ENCODE data around the gene DIRAS3. TPM values are rescaled to one million over a fixed set of nuclear protein-coding genes. Genes with fewer than 3 reads are reported as not detected.
"Not testable (repeated sequence)": the region's sequence is repeated elsewhere in the genome, so short reads cannot be mapped to it uniquely, and the experiment has no call there.

Gene DIRAS3
- total RNA-seq, 2 experiments from 2014 or later = not detected

DNA sequence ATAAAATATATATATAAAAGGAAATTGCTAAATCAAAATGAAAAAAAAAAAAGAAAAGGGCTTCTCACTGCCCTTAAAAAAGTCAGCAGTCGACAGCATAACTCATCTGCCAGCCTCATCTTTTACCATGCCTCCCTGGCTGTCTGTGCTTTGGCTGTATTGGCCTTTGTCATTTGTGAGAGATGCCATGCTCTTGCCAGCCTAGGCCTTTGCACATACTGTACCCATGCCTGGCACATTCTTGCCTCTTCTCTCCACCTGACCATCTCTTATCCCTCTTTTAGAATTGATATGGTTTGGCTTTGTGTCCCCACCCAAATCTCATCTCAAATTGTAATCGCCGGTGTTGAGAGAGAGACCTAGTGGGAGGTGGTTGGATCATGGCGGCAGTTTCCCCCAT lies 37.1 kb downstream of the DIRAS3 start:
- intact Hi-C loops (cut with micrococcal nuclease) = loop anchor here (5.0 kb wide), 1 partner anchor 161 kb away; no protein-coding TSS in a partner anchor
- Mint-ChIP-seq H3K4me3 (no peak overlapping the region), H3K4me1 (ENCODE audit: low read depth) (no peaks in the 10 kb centered on the region), H3K27ac (no peak overlapping the region), H3K36me3 (ENCODE audit: low read depth) (no peaks in the 10 kb centered on the region), H3K9me3 (no peaks in the 10 kb centered on the region), H3K27me3 (ENCODE audit: low read depth) (no peaks in the 10 kb centered on the region)
- CTCF ChIA-PET = no interaction called here
- DNase-seq = no peak

DNA sequence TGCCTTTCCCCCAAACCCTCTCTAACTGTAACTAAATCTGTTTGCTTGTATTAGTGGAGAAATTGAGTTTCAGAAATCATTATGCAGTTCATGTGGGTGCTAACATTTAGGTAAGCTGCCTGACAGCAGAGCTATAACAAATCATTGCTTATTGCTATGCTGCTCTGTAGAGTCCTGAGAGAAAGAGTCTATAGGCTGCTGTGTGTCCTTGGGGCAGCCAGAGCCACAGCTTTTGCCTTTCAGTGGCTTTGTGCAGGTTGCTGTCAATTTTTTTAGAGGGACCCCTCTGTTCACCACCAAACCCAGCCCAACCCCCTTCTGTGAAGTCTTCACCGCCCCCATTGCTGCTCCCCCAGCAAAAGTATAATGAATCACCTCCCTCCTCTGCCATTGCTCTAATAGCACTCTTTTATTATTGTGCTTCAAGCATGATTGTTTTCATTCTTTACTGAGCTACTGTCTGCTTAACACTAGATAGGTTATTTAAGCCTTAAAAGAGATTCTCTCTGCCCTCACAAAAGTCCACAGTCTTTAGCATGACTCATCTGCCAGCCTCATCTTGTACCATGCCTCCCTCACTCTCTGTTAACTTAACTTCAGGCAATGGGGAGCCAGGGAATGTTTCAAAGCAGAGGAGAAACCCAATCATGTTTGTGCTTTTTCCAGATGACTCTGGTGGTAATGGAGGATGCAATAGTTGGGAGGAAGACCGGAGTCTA lies 38.6 kb downstream of the DIRAS3 start:
- Mint-ChIP-seq H3K27ac (no peak overlapping the region), H3K27me3 (ENCODE audit: low read depth) (no peaks in the 10 kb centered on the region), H3K4me1 (ENCODE audit: low read depth) (no peaks in the 10 kb centered on the region), H3K36me3 (ENCODE audit: low read depth) (no peaks in the 10 kb centered on the region), H3K9me3 (no peaks in the 10 kb centered on the region), H3K4me3 (no peak overlapping the region)
- intact Hi-C loops (cut with micrococcal nuclease) = loop anchor here (5.0 kb wide), 1 partner anchor 160 kb away; no protein-coding TSS in a partner anchor
- DNase-seq = no peak
- CTCF ChIA-PET = no interaction called here

DNA sequence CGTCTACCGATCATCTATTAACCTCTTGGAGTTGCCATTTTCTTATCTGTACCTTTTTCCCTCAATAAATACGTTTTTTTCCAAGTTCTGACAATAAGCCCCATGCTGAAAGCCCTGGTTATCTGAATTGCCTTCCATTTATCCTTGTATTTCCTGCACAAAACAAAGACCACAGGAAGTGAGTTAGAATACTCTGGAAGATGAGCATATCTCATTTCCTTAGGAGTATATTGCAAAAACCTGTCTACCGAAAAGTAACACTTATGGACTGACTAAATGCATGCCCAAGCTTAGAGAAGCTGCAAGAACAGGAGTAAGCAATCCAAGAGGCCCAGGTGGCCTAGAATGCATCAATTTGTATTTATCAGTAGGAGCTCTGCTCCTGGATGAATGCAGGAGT lies 39.9 kb downstream of the DIRAS3 start:
- H3K4me1 Mint-ChIP-seq (ENCODE audit: low read depth) = no peaks in the 10 kb centered on the region

GRCh38 chr1:68010090-68010489 lies 40.3 kb downstream of the DIRAS3 start:
- Mint-ChIP-seq H3K4me1 (ENCODE audit: low read depth) (no peaks in the 10 kb centered on the region), H3K9me3 (no peaks in the 10 kb centered on the region), H3K4me3 (no peak overlapping the region), H3K27ac (no peak overlapping the region), H3K36me3 (ENCODE audit: low read depth) (no peaks in the 10 kb centered on the region), H3K27me3 (ENCODE audit: low read depth) (no peaks in the 10 kb centered on the region)
- CTCF ChIA-PET = interaction anchor here (1.5 kb wide), 1 partner anchor 160 kb away, joined by 4 read pairs; no protein-coding TSS in a partner anchor
- DNase-seq = no peak
- intact Hi-C loops (cut with micrococcal nuclease) = loop anchor here (5.0 kb wide), 1 partner anchor 158 kb away; no protein-coding TSS in a partner anchor

More for the DNA sequence above, 39.9 kb downstream of the DIRAS3 start:
- DNase-seq = no peak
- no peak overlapping the region for H3K27ac Mint-ChIP-seq
- H3K27me3 Mint-ChIP-seq (ENCODE audit: low read depth) = no peaks in the 10 kb centered on the region
- intact Hi-C loops (cut with micrococcal nuclease) = loop anchor here (5.0 kb wide), 1 partner anchor 158 kb away; no protein-coding TSS in a partner anchor
- H3K9me3 Mint-ChIP-seq = no peaks in the 10 kb centered on the region
- CTCF ChIA-PET = interaction anchor here (1.5 kb wide), 1 partner anchor 161 kb away, joined by 4 read pairs; no protein-coding TSS in a partner anchor
- H3K36me3 Mint-ChIP-seq (ENCODE audit: low read depth) = no peaks in the 10 kb centered on the region
- H3K4me3 Mint-ChIP-seq = no peak overlapping the region

DNA sequence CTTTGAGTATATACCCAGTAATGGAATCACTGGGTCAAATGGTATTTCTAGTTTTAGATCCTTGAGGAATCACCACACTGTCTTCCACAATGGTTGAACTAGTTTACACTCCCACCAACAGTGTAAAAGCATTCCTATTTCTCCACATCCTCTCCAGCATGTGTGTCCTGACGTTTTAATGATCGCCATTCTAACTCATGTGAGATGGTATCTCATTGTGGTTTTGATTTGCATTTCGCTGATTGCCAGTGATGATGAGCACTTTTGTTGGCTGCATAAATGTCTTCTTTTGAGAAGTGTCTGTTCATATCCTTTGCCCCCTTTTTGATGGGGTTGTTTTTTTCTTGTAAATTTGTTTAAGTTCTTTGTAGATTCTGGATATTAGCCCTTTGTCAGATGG lies 46.8 kb downstream of the DIRAS3 start:
- peaks cover 20% of the 10 kb centered on the region for H3K9me3 Mint-ChIP-seq
- H3K4me1 Mint-ChIP-seq (ENCODE audit: low read depth); CTCF ChIA-PET; H3K4me3 Mint-ChIP-seq; DNase-seq; H3K27me3 Mint-ChIP-seq (ENCODE audit: low read depth); H3K27ac Mint-ChIP-seq; H3K36me3 Mint-ChIP-seq (ENCODE audit: low read depth); intact Hi-C loops (cut with micrococcal nuclease): not testable (repeated sequence)

DNA sequence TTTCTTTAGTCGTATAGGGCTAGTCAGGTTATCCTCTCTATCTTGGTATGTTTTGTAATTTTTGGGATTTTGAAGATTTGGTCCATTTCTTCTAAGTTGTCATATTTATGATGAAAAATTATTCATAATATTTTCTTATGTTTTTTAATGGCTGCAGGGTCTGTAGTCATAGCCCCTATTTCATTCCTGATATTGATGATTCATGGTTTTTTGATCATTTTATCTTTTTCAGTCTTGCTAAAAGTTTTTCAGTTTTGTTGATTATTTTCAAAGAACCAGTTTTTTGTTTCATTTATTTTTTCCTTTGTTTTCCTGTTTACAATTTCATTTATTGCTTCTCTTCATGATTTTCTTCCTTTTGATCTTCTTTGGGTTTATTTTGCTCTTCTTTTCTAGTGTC lies 50.2 kb downstream of the DIRAS3 start:
- H3K9me3 Mint-ChIP-seq = peaks cover 22% of the 10 kb centered on the region
- intact Hi-C loops (cut with micrococcal nuclease) = no loop called here
- H3K4me1 Mint-ChIP-seq (ENCODE audit: low read depth) = no peaks in the 10 kb centered on the region
- no peak overlapping the region for H3K27ac Mint-ChIP-seq
- no peaks in the 10 kb centered on the region for H3K27me3 Mint-ChIP-seq (ENCODE audit: low read depth)
- no peaks in the 10 kb centered on the region for H3K36me3 Mint-ChIP-seq (ENCODE audit: low read depth)
- no peak for DNase-seq
- H3K4me3 Mint-ChIP-seq = no peak overlapping the region
- CTCF ChIA-PET = no interaction called here

DNA sequence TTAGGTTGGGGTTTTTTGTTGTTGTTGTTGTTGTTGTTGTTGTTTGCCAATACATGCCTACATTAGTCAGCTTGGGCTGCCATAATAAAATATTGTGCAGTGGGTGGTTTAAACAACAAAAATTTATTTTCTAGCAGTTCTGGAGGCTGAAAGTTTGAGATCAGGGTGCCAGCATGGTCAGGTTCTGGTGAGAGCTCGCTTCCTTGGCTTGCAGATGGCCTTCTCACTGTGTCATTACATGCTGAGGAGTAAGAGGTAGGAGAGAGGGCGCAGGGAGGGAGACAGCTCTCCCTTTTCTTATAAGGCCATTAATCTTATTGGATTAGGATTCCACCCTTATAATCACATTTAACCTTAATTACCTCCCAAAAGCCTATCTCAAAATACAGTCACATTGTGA lies 52.7 kb downstream of the DIRAS3 start:
- no peak overlapping the region for H3K4me3 Mint-ChIP-seq
- no peaks in the 10 kb centered on the region for H3K36me3 Mint-ChIP-seq (ENCODE audit: low read depth)
- no peak for DNase-seq
- CTCF ChIA-PET = no interaction called here
- H3K9me3 Mint-ChIP-seq = peaks cover 25% of the 10 kb centered on the region
- H3K27ac Mint-ChIP-seq = no peak overlapping the region
- intact Hi-C loops (cut with micrococcal nuclease) = no loop called here
- no peaks in the 10 kb centered on the region for H3K27me3 Mint-ChIP-seq (ENCODE audit: low read depth)
- H3K4me1 Mint-ChIP-seq (ENCODE audit: low read depth) = no peaks in the 10 kb centered on the region

Other genes starting within 250 kb of the DIRAS3 start
- under 1 TPM; 0.05 to 0.07 TPM for gene GNG12, start 217.2 kb downstream of the DIRAS3 start, total RNA-seq
- gene WLS, start 181.9 kb upstream of the DIRAS3 start, total RNA-seq = not detected

Measured in activated naive CD4-positive, alpha-beta T cell treated with anti-CD3 and anti-CD28 coated beads for 36 hours (primary cell).